Endothelial cell of umbilical vein (primary cell): ENCODE results near the gene HIVEP3.

Experiments used
- CTCF ChIP-seq, 2 donors: IDR thresholded peaks; 1 replicate in 1 of 2; 2 replicates in 1 of 2; pipeline ENCODE4 v1.5.1; 2011; ENCODE audit warnings: low read length in 2 of 2, mild to moderate bottlenecking in 2 of 2, moderate library complexity in 2 of 2, control low read depth in 1 of 2, inconsistent platforms in 1 of 2, low read depth in 1 of 2; ENCODE audit not compliant: insufficient read depth in 1 of 2; ENCODE audit errors: extremely low read depth in 1 of 2
- EZH2 ChIP-seq: IDR thresholded peaks from 2 replicates; pipeline ENCODE4 v1.6.1; 2012; ENCODE audit warnings: borderline replicate concordance, low read depth, mild to moderate bottlenecking, moderate library complexity, low read length, inconsistent platforms; ENCODE audit not compliant: severe bottlenecking
- FOS ChIP-seq: IDR thresholded peaks from 2 replicates; pipeline ENCODE4 v1.6.1; 2011; ENCODE audit warnings: mild to moderate bottlenecking, low read length, moderate library complexity, borderline replicate concordance; ENCODE audit not compliant: insufficient read depth
- GATA2 ChIP-seq: IDR thresholded peaks from 2 replicates; pipeline ENCODE4 v1.7.0; 2011; ENCODE audit warnings: low read depth, mild to moderate bottlenecking, moderate library complexity, mixed read lengths, low read length; ENCODE audit not compliant: insufficient read length, insufficient read depth
- JUN ChIP-seq: IDR thresholded peaks from 2 replicates; pipeline ENCODE4 v1.6.1; 2011; ENCODE audit warnings: borderline replicate concordance, low read depth; ENCODE audit not compliant: insufficient read length, insufficient read depth
- MAX ChIP-seq: IDR thresholded peaks from 2 replicates; pipeline ENCODE4 v1.6.1; 2011; ENCODE audit not compliant: insufficient read depth, insufficient read length
- MYC ChIP-seq: IDR thresholded peaks from one replicate; pipeline ENCODE4 v1.6.1; 2011; ENCODE audit warnings: mild to moderate bottlenecking, low read depth, low read length
- POLR2A ChIP-seq: IDR thresholded peaks from 2 replicates; pipeline ENCODE4 v1.6.1; 2012; ENCODE audit warnings: low read depth, mild to moderate bottlenecking, control low read depth, low read length
- POLR2AphosphoS5 ChIP-seq: IDR thresholded peaks from 2 replicates; pipeline ENCODE4 v1.6.1; 2012; ENCODE audit warnings: low read depth, mild to moderate bottlenecking, control low read depth, low read length, moderate library complexity; ENCODE audit not compliant: insufficient read depth

- TF ChIP-seq CTCF (IDR thresholded peaks at IDR 0.05; ENCODE audit: extremely low read depth in 1 of 2, insufficient read depth in 1 of 2, low read depth in 1 of 2, low read length in 2 of 2): no peak
- no peak for TF ChIP-seq POLR2A
- TF ChIP-seq EZH2: no peak
- no peak for TF ChIP-seq MAX
- no peak for TF ChIP-seq GATA2
- no peak for TF ChIP-seq POLR2AphosphoS5
- no peak for TF ChIP-seq FOS
- no peak for TF ChIP-seq MYC
- TF ChIP-seq JUN: no peak
Observed at GRCh38 chr1:41853907-41854306, 64.8 kb downstream of the HIVEP3 start.
